ENCODE measurements around the gene LYZL1.
"Not testable (repeated sequence)": the region's sequence is repeated elsewhere in the genome, so short reads cannot be mapped to it uniquely, and the experiment has no call there.

The LYZL1 gene

DNA sequence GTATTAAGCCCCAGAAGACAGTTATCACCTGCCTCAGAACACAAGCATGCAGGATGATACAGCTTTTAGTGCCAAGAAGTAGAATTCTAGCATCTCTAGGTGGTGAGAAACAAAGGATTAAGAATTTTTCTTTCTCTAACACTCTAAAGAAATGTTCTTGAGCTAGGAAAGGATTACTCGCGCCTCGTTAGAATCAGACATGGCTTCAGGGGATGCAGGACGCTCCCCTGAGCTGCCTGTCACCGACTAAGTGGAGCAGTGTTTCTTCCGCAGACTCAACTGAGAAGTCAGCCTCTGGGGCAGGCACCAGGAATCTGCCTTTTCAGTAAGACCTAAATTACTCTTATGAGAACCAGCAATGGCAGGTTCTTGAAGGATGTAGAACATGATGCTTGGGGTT is at the start of gene LYZL1:
Gene LYZL1, plus strand, starts transcription at position 165 of the 400 bp plus-strand sequence. CDS start 2,798 bp downstream, outside the sequence.
- DNase-seq, result not testable (repeated sequence)

- DNase-seq, result no peak
These were observed 49.0 kb upstream of the LYZL1 start for GRCh38 chr10:29239569-29240472.

DNA sequence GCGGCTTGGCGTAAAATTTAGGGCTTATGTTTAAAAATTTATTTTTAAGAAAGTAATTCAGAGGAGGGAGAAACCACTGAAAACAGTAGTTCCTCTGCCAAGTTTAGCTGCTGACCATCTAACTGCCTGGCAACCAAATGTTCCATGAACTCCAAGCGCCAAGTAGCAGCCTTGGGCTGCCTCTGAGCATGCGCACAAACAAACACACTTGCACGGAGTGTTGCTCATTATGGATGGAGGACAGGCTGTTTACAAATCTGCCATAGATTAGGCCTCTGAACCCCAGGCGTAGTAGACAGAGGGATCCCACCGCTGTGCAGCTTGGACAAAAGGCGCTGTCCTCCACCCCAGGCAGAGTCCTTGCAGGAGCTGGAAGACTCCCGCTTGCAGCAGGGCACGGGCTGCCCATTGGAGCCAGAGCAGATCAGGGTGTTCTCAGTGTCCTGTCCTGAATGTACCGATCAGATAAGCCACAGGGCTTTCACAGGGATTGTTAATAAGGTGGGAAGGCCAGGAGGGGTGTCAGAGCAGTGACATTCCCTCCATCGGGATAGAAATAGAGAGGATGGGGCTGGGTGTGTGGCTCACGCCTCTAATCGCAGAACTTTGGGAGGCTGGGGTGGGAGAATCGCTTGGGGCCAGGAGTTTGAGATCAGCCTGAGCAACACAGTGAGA is 47.7 kb upstream of the LYZL1 start:
- DNase-seq, result no peak

- DNase-seq, result no peak
These were observed 46.9 kb upstream of the LYZL1 start for GRCh38 chr10:29241925-29242324.

DNA sequence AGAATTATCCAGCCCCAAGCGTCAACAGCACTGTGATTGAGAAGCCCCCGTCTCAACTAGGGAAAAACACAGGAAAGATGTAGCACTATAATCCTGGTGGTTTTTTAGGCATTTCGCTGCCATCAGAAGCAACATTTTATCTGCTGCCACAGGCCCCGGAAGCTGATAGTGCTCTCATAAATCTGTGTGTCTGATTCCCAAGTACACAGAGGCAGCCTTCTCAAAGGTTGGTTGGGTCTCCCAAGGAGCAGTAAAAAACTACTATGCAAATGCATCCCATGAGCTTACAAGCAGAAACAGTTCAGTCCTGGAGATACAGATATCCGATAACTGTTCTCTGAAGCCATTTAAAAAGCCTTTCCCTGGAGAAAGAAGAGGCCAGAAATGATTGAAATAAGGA is 45.8 kb upstream of the LYZL1 start:
- DNase-seq, result no peak

GRCh38 chr10:29243750-29244149 is 45.1 kb upstream of the LYZL1 start:
- no peak for DNase-seq

GRCh38 chr10:29244978-29245377 is 43.9 kb upstream of the LYZL1 start:
- DNase-seq, result no peak

GRCh38 chr10:29245476-29245875 is 43.4 kb upstream of the LYZL1 start:
- DNase-seq, result no peak

- no peak for DNase-seq
These were observed 42.4 kb upstream of the LYZL1 start for GRCh38 chr10:29246449-29246848.

- no peak for DNase-seq
These were observed 40.7 kb upstream of the LYZL1 start for GRCh38 chr10:29248158-29248557.

DNA sequence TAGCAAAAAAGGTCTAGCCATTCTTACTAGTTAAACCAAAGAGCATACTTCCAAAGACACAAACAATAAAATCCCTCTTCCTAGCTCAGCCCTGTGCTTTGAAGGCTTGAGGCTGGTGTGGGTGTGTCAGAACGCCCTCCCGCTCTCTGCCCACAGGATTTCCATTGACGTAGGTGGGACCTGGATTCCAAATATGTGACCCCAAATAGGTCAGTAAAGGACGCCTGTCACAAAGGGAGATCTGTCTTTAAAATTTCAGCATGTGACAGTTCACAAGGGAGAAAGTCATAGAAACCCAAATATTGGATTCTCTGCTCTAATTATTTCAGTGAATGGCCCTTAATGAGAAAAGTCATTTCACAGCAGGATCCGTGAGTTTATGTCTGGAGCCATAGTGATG is 39.9 kb upstream of the LYZL1 start:
- DNase-seq, result no peak

GRCh38 chr10:29250066-29250465 is 38.8 kb upstream of the LYZL1 start:
- DNase-seq, result no peak

- DNase-seq, result no peak
These were observed 35.8 kb upstream of the LYZL1 start for GRCh38 chr10:29252811-29253689.

DNA sequence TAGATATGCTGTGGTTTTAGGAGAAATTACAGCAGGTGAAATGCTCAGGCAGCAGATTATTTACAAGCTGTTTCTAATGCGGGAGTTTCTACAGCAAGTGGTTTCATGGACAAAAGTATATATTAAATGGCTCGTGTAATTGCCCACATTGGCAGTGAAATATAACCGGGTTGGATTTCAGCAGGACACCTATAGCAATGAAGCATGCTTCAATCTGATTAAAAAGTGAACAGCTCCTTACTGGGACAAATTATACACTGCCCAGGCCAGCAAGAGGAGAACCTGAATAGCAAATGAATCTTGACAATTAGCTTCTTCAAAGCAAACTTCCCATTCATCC is 35.2 kb upstream of the LYZL1 start:
- DNase-seq, result no peak

- DNase-seq, result no peak
These were observed 34.5 kb upstream of the LYZL1 start for GRCh38 chr10:29254123-29255046.

GRCh38 chr10:29255104-29255503 is 33.8 kb upstream of the LYZL1 start:
- DNase-seq, result no peak

DNA sequence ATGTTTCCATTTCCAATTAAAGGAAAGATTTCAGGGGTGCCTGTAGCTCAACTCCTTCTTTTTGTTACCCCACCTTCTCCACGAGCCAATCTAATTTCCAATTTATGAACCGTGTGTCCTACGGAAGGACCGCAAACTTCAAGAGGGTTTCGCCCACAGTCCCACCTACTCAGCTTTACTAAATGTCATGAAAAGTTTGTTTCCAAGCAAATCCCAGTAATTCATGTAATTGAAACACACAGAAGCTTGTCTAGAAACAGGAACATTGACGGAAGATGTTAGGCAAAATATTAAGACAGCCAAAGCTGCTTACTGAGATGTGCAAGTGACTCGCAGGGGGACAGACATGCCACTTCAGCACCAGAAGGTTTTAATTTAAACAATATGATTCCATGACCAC is 32.9 kb upstream of the LYZL1 start:
- DNase-seq, result no peak

GRCh38 chr10:29256586-29256985 is 32.3 kb upstream of the LYZL1 start:
- DNase-seq, result no peak

GRCh38 chr10:29257106-29257783 is 31.6 kb upstream of the LYZL1 start:
- DNase-seq, result no peak

DNA sequence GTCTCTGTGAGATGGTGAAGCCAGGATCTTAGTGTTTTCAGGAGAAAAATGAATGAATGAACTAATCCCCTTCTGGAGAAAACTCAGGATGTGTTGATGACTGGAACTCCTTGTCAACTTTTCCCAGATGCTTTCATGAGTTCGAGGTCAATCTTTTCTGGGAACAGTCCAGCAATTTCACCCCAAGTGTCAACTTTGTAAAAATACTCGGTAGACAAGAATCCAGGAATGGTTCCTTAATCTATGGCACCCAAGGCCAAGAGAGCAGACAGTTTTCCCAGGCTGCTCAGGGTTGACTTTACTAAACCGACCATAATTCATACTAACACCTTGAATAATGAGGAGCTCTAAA is 31.1 kb upstream of the LYZL1 start:
- no peak for DNase-seq

DNA sequence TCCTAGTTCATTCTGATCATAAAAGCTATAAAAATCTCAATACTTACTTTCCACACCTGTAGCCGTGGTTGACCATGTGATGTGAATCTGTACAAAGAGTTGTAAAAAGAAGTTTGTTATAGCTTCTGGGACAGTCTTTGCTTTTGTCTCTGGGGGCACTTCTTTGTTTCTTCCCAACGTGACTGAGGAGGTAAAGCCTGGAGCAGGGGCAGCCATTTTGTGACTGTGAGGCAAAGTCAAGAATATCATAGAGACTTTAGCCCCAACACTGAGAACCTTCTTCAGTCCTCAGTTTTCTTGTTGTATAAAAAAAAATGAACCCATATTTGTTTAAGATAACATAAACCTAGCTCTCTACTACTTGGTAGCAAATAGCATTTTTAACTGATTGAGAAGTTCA is 29.4 kb upstream of the LYZL1 start:
- DNase-seq, result no peak

DNA sequence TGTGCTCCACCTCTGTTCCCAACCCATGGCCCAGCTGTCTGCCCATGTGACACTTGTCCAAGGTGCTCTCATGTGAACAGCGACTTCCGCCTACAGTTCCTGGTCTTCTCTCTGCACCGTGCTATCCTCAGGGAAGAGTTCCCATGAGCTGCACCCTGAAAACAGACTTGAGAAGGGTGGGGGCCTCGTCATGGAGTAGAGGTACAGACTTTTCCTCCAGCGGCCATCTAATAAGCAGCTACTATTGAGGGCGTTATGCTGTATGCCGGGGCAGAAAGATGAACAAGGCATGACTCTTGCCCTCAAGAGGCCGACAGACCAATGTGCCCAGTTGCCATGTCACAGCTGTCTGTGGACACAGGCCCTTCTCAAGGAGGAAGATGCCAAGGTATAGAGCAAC is 25.4 kb upstream of the LYZL1 start:
- no peak for DNase-seq
